GM23338 (cell line): Measurements from ENCODE around the gene KRTAP4-12. TPM values are rescaled to one million over a fixed set of nuclear protein-coding genes. Genes with fewer than 3 reads are reported as not detected.

Experiments used
- ATAC-seq: fragments of 200-7000 bp; cut with Tn5 transposase; 3 replicates; pipeline ENCODE4 v1.9.1; 2020
- DNase-seq: peaks from one replicate; pipeline ENCODE4 v3.0.0-alpha.2; 2015; ENCODE audit warnings: low spot score
- H2AFZ ChIP-seq: fragments of 200-600 bp; sonication (generic); 2 replicates; pipeline ENCODE4 v1.8.0; 2016; ENCODE audit warnings: antibody characterized with exemption, mild to moderate bottlenecking, moderate library complexity
- H3F3A ChIP-seq: fragments of 200-600 bp; sonication (generic); replicated peaks from 2 replicates; pipeline ENCODE4 v1.8.0; 2017; ENCODE audit warnings: antibody characterized with exemption, mixed run types, low read depth
- H3K27ac ChIP-seq: fragments of 200-600 bp; sonication (generic); 2 replicates; pipeline ENCODE4 v1.6.1; 2016; ENCODE audit warnings: low read depth
- H3K27me3 ChIP-seq: fragments of 200-600 bp; sonication (generic); 2 replicates; pipeline ENCODE4 v1.8.0; 2016; ENCODE audit warnings: mild to moderate bottlenecking, mixed run types, moderate library complexity; ENCODE audit not compliant: insufficient read depth
- H3K36me3 ChIP-seq: fragments of 200-600 bp; sonication (generic); 2 replicates; pipeline ENCODE4 v1.8.0; 2016; ENCODE audit warnings: mild to moderate bottlenecking; ENCODE audit not compliant: insufficient read depth
- H3K4me1 ChIP-seq: fragments of 200-600 bp; sonication (generic); 2 replicates; pipeline ENCODE4 v1.8.0; 2016; ENCODE audit warnings: mild to moderate bottlenecking, moderate library complexity; ENCODE audit not compliant: insufficient read depth
- H3K4me2 ChIP-seq: fragments of 200-600 bp; sonication (generic); 2 replicates; pipeline ENCODE4 v1.7.1; 2017; ENCODE audit warnings: mixed run types
- H3K4me3 ChIP-seq: fragments of 200-600 bp; sonication (generic); 2 replicates; pipeline ENCODE4 v1.6.1; 2016; ENCODE audit warnings: mixed run types
- H3K79me2 ChIP-seq: fragments of 200-600 bp; sonication (generic); replicated peaks from 2 replicates; pipeline ENCODE4 v1.8.0; 2017; ENCODE audit warnings: mild to moderate bottlenecking; ENCODE audit not compliant: insufficient read depth
- H3K9me2 ChIP-seq: fragments of 200-600 bp; sonication (generic); 2 replicates; pipeline ENCODE4 v1.8.0; 2017; ENCODE audit not compliant: insufficient read depth
- H4K20me1 ChIP-seq: fragments of 200-600 bp; sonication (generic); replicated peaks from 2 replicates; pipeline ENCODE4 v1.8.0; 2017; ENCODE audit warnings: mild to moderate bottlenecking; ENCODE audit not compliant: insufficient read depth
- H3K27ac Mint-ChIP-seq: 2 replicates; pipeline ENCODE4 v1.8.0; 2020; ENCODE audit warnings: inconsistent platforms, mild to moderate bottlenecking, moderate library complexity, mixed read lengths
- H3K27me3 Mint-ChIP-seq: 3 replicates; pipeline ENCODE4 v1.8.0; 2022; ENCODE audit warnings: low read depth, mild to moderate bottlenecking, moderate library complexity, mixed read lengths, inconsistent platforms; ENCODE audit not compliant: insufficient read depth, poor library complexity
- H3K36me3 Mint-ChIP-seq: 3 replicates; pipeline ENCODE4 v1.8.0; 2021; ENCODE audit warnings: low read depth, mild to moderate bottlenecking, inconsistent platforms, moderate library complexity, mixed read lengths
- H3K4me1 Mint-ChIP-seq: 3 replicates; pipeline ENCODE4 v1.8.0; 2020; ENCODE audit warnings: mild to moderate bottlenecking, inconsistent platforms, mixed read lengths
- H3K4me3 Mint-ChIP-seq: 3 replicates; pipeline ENCODE4 v1.8.0; 2021; ENCODE audit warnings: moderate library complexity, mild to moderate bottlenecking, inconsistent platforms, mixed read lengths
- H3K9me3 Mint-ChIP-seq: 3 replicates; pipeline ENCODE4 v1.8.0; 2020; ENCODE audit warnings: moderate library complexity, mild to moderate bottlenecking, inconsistent platforms, mixed read lengths
- CREB1 ChIP-seq: fragments of 250-450 bp; sonication (Bioruptor Pico); IDR thresholded peaks from 2 replicates; pipeline ENCODE4 v1.5.0; 2020; ENCODE audit warnings: low read depth, mild to moderate bottlenecking, moderate library complexity
- CTCF ChIP-seq, 2 experiments: fragments of 200-600 bp in 1 of 2; sonication (generic) in 1 of 2; conservative IDR thresholded peaks; 2 replicates each; pipeline versions ENCODE4 v1.5.1 to v1.6.1; 2016 to 2017; ENCODE audit warnings: antibody characterized with exemption in 2 of 2, low read depth in 2 of 2, mild to moderate bottlenecking in 2 of 2, moderate library complexity in 1 of 2
- EZH2 ChIP-seq: fragments of 200-600 bp; sonication (generic); IDR thresholded peaks from one replicate; pipeline ENCODE4 v1.8.0; 2017; ENCODE audit warnings: antibody characterized with exemption, mild to moderate bottlenecking, low read depth; ENCODE audit not compliant: unreplicated experiment
- EZH2phosphoT487 ChIP-seq: fragments of 200-600 bp; sonication (generic); IDR thresholded peaks from one replicate; pipeline ENCODE4 v1.8.1; 2018; ENCODE audit warnings: antibody characterized with exemption; ENCODE audit not compliant: unreplicated experiment
- JUNB ChIP-seq: IDR thresholded peaks from one replicate; pipeline ENCODE4 v1.6.1; 2016; ENCODE audit warnings: antibody characterized with exemption; ENCODE audit not compliant: unreplicated experiment
- NANOG ChIP-seq: IDR thresholded peaks from 2 replicates; pipeline ENCODE4 v1.6.1; 2016; ENCODE audit warnings: antibody characterized with exemption, borderline replicate concordance
- POLR2AphosphoS5 ChIP-seq: IDR thresholded peaks from 2 replicates; pipeline ENCODE4 v1.6.1; 2016; ENCODE audit warnings: antibody characterized with exemption, low read depth
- REST ChIP-seq: IDR thresholded peaks from one replicate; pipeline ENCODE4 v1.6.1; 2018; ENCODE audit warnings: antibody characterized with exemption; ENCODE audit not compliant: unreplicated experiment
- STAT1 ChIP-seq: IDR thresholded peaks from one replicate; pipeline ENCODE4 v1.6.1; 2016; ENCODE audit warnings: antibody characterized with exemption; ENCODE audit not compliant: unreplicated experiment
- ZNF114 ChIP-seq: fragments of 250-450 bp; sonication (Bioruptor Pico); IDR thresholded peaks from 2 replicates; pipeline ENCODE4 v1.5.0; 2020; ENCODE audit warnings: mild to moderate bottlenecking, moderate library complexity
- ZNF331 ChIP-seq: fragments of 250-450 bp; sonication (Bioruptor Pico); IDR thresholded peaks from 2 replicates; pipeline ENCODE4 v1.5.0; 2020; ENCODE audit warnings: low read depth, mild to moderate bottlenecking, moderate library complexity
- ZNF462 ChIP-seq: fragments of 250-450 bp; sonication (Bioruptor Pico); IDR thresholded peaks from 2 replicates; pipeline ENCODE4 v1.5.0; 2020; ENCODE audit warnings: mild to moderate bottlenecking, moderate library complexity
- polyA plus RNA-seq: library from polyadenylated mRNA; unstranded; fragments of >200 nt; fragmentation: Nextera tagmentation; extraction: Ambion mirVana; gene quantifications from 2 replicates; pipeline ENCODE4 v1.2.1, GENCODE V29; 2016
- total RNA-seq: library from RNA; depleted of rRNA; stranded (reverse); fragments of >200 nt; shearing (Covaris generic); gene quantifications from 2 replicates; pipeline ENCODE4 v1.2.3, GENCODE V29; 2014
- TF ChIP-seq, protein P1 (sequence below): IDR thresholded peaks from 2 replicates; pipeline ENCODE4 v1.6.1; 2016; ENCODE audit warnings: antibody characterized with exemption

KRTAP4-12 gene
- total and polyA plus RNA-seq, 2 experiments from 2014 or later = not detected

- H3K4me2 ChIP-seq = no peak overlapping the region
- H3K27ac Mint-ChIP-seq = no peak overlapping the region
- no peak for DNase-seq
- H3K4me3 Mint-ChIP-seq = no peak overlapping the region
- no peak overlapping the region for H3K4me3 ChIP-seq
- peaks cover 5% of the 10 kb centered on the region for H3K27me3 Mint-ChIP-seq
- no peak for ATAC-seq
- no peak overlapping the region for H2AFZ ChIP-seq
- no peak for TF ChIP-seq REST
- TF ChIP-seq, protein P1, sequence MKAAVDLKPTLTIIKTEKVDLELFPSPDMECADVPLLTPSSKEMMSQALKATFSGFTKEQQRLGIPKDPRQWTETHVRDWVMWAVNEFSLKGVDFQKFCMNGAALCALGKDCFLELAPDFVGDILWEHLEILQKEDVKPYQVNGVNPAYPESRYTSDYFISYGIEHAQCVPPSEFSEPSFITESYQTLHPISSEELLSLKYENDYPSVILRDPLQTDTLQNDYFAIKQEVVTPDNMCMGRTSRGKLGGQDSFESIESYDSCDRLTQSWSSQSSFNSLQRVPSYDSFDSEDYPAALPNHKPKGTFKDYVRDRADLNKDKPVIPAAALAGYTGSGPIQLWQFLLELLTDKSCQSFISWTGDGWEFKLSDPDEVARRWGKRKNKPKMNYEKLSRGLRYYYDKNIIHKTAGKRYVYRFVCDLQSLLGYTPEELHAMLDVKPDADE = no peak
- TF ChIP-seq EZH2 = no peak
- TF ChIP-seq ZNF331 (CRISPR knock-in tag) = no peak
- no peak for TF ChIP-seq POLR2AphosphoS5
- TF ChIP-seq JUNB = no peak
- no peak for TF ChIP-seq CTCF (conservative IDR thresholded peaks at IDR 0.05; ENCODE audit: low read depth in 2 of 2)
- no peak for TF ChIP-seq ZNF114 (CRISPR knock-in tag)
- no peak for TF ChIP-seq ZNF462 (CRISPR knock-in tag)
- no peak for TF ChIP-seq CREB1 (CRISPR knock-in tag)
- TF ChIP-seq NANOG = no peak
- no peak for TF ChIP-seq STAT1
- TF ChIP-seq EZH2phosphoT487 = no peak
- no peak overlapping the region for H3K27ac ChIP-seq
- H3K4me1 Mint-ChIP-seq = peaks cover 5% of the 10 kb centered on the region
- no peaks in the 10 kb centered on the region; the same call in 2 of the 3 replicates for H3K9me3 Mint-ChIP-seq
- no peaks in the 10 kb centered on the region for H3K9me2 ChIP-seq
- H3F3A ChIP-seq = no peaks in the 10 kb centered on the region
- no peaks in the 10 kb centered on the region for H3K79me2 ChIP-seq
- H3K27me3 ChIP-seq = no peaks in the 10 kb centered on the region
- H3K36me3 ChIP-seq = no peaks in the 10 kb centered on the region; the same call in 1 of the 2 replicates
- H3K36me3 Mint-ChIP-seq = no peaks in the 10 kb centered on the region
- H3K4me1 ChIP-seq = no peaks in the 10 kb centered on the region
- no peaks in the 10 kb centered on the region for H4K20me1 ChIP-seq
These were observed 2.4 kb upstream of the KRTAP4-12 start for GRCh38 chr17:41126412-41126811.
